Measurements from ENCODE around the gene ARAP3. TPM values are rescaled to one million over a fixed set of nuclear protein-coding genes. Genes with fewer than 3 reads are reported as not detected.

Gene ARAP3
- total RNA-seq, 1 donor from 2014 or later: 35.2 TPM

DNA sequence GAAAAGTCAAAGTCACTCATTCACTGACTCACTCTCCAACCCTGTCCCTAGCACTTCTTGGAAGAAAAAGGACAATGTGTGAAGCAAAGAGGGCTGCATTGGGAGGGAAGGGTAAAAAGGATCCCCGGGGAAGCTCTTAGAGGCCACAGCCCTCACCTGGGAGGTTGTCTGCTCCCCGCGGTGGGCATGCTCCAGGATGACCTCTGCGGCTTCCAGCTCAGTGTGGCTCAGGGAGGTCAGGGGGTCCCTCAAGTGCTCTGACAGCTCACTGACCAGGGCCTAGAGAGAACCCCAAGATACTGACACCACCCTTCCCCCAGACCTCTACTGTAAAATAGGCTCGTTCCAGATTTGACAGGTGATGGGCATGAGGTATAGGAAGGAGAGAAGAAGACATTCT is 34.8 kb downstream of the ARAP3 start:
- peaks cover 15% of the 10 kb centered on the region for H3K4me1 ChIP-seq
- peaks cover 49% of the 10 kb centered on the region for H3K36me3 ChIP-seq
- no peaks in the 10 kb centered on the region for H3K9me3 ChIP-seq
- H3K27ac ChIP-seq: no peak overlapping the region
- intact Hi-C loops (cut with DNase I): no loop called here
- H3K27me3 ChIP-seq (ENCODE audit: low read depth): no peaks in the 10 kb centered on the region
- ATAC-seq: no peak
- TF ChIP-seq, protein P1, sequence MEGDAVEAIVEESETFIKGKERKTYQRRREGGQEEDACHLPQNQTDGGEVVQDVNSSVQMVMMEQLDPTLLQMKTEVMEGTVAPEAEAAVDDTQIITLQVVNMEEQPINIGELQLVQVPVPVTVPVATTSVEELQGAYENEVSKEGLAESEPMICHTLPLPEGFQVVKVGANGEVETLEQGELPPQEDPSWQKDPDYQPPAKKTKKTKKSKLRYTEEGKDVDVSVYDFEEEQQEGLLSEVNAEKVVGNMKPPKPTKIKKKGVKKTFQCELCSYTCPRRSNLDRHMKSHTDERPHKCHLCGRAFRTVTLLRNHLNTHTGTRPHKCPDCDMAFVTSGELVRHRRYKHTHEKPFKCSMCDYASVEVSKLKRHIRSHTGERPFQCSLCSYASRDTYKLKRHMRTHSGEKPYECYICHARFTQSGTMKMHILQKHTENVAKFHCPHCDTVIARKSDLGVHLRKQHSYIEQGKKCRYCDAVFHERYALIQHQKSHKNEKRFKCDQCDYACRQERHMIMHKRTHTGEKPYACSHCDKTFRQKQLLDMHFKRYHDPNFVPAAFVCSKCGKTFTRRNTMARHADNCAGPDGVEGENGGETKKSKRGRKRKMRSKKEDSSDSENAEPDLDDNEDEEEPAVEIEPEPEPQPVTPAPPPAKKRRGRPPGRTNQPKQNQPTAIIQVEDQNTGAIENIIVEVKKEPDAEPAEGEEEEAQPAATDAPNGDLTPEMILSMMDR (IDR thresholded peaks at IDR 0.05): no peak
- no peak overlapping the region for H3K4me3 ChIP-seq
- no peak for DNase-seq

DNA sequence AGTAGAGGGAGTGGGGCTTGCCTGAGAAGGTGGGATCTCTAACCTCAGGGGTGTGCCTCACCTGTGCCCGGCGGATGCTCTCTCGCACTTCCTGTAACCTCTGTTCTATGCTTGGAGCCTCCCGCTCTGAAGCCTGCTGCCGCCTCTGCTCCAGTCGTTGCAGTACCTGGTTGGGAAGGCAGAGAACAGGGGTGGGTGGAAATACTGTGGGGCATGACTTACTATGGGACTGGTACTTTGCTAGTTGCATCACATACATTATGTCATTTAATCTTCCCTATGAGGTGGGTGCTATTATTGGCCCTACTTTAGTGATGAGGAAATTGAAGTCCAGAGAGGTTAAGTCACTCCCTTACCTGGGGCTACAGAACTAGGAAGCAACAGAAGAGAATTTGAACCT is 36.0 kb downstream of the ARAP3 start:
- Histone ChIP-seq H3K27ac (no peak overlapping the region), H3K27me3 (ENCODE audit: low read depth) (no peaks in the 10 kb centered on the region), H3K4me1 (peaks cover 10% of the 10 kb centered on the region), H3K36me3 (peaks cover 56% of the 10 kb centered on the region), H3K4me3 (no peak overlapping the region), H3K9me3 (no peaks in the 10 kb centered on the region)
- TF ChIP-seq, protein P1 (IDR thresholded peaks at IDR 0.05): no peak
- intact Hi-C loops (cut with DNase I): no loop called here
- ATAC-seq (no peak), DNase-seq (no peak)

DNA sequence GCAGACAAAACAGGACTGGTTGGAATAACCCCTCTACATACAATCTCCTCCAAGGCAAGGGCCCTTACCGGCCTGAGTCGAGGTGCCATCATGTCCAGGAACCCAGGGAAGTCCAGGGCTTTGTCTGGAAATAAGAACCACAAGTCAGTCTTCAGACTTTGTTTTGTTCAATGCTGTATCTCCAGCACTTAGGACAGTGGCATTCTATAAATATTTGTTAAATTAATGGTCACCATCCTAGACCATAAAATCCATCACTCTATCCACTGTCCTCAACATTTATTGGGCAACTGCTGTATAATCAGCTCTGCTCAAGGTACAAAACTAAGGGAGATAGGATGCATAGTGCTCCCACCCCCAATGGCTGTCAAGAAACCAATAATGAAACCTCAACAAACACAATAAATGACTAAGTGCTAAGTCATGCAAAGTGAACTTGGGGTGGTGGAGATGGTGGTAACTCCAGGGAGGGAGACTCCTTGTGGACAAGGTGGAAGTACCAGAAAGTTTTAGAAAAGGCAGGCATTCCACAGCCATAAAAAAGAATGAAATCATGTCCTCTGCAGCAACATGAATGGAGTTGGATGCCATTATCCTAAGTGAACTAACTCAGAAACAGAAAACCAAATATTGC is 40.3 kb downstream of the ARAP3 start:
- DNase-seq (no peak), ATAC-seq (no peak)
- H3K9me3 ChIP-seq: no peaks in the 10 kb centered on the region
- no peak overlapping the region for H3K27ac ChIP-seq
- H3K4me1 ChIP-seq: peaks cover 16% of the 10 kb centered on the region
- no peak overlapping the region for H3K4me3 ChIP-seq
- H3K27me3 ChIP-seq (ENCODE audit: low read depth): no peaks in the 10 kb centered on the region
- peaks cover 52% of the 10 kb centered on the region for H3K36me3 ChIP-seq
- intact Hi-C loops (cut with DNase I): no loop called here
- TF ChIP-seq, protein P1 (IDR thresholded peaks at IDR 0.05): no peak

DNA sequence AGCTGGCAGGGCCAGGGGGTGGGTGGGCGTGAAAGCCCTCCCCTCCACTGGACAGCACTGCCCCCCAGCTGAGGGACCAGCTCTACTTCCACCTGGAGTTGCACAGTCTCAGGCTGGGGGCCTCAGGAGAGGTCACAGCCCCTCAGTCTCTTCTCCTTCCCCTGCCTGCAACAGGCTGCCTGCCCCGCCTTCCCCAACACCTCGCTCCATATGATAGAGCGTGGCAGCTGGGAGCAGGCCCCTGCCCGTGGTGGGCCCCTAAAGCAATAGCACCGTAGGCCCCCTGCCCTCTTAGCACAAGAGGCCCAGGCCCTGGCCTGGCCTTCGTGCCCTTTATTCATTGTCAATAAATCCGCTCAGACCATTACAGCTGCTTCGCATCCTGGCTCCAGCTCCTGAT is 41.3 kb downstream of the ARAP3 start:
- Histone ChIP-seq H3K9me3 (no peaks in the 10 kb centered on the region), H3K4me3 (no peak overlapping the region), H3K27ac (no peak overlapping the region), H3K27me3 (ENCODE audit: low read depth) (no peaks in the 10 kb centered on the region), H3K36me3 (peaks cover 41% of the 10 kb centered on the region), H3K4me1 (peaks cover 22% of the 10 kb centered on the region)
- TF ChIP-seq, protein P1 (IDR thresholded peaks at IDR 0.05): no peak
- intact Hi-C loops (cut with DNase I): no loop called here
- DNase-seq (no peak), ATAC-seq (no peak)

DNA sequence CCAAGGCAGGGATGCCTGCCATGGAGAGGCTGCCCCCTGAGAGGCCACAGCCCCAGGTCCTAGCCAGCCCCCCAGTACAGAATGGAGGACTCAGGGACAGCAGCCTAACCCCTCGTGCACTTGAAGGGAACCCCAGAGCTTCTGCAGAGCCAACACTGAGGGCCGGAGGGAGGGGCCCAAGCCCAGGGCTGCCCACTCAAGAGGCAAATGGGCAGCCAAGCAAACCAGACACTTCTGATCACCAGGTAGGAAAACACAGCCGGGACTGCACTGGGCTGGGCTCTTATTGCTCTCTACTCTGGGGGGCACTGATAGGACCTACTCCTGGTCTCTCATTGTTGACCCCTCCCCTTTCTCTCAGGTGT is 42.0 kb downstream of the ARAP3 start:
- H3K27ac ChIP-seq: no peak overlapping the region
- TF ChIP-seq, protein P1 (IDR thresholded peaks at IDR 0.05): no peak
- peaks cover 29% of the 10 kb centered on the region for H3K4me1 ChIP-seq
- ATAC-seq (no peak), DNase-seq (no peak)
- peaks cover 37% of the 10 kb centered on the region for H3K36me3 ChIP-seq
- H3K4me3 ChIP-seq: no peak overlapping the region
- H3K9me3 ChIP-seq: no peaks in the 10 kb centered on the region
- no peaks in the 10 kb centered on the region for H3K27me3 ChIP-seq (ENCODE audit: low read depth)
- intact Hi-C loops (cut with DNase I): no loop called here
